ENCODE measurements around the gene CHRNE. TPM values are rescaled to one million over a fixed set of nuclear protein-coding genes. Genes with fewer than 3 reads are reported as not detected.
A peak's percentile ranks its signal among the peaks of the same experiment; 100 is the strongest.

The CHRNE gene
- polyA plus RNA-seq, 2 of the 4 experiments (the other 2 are of a cell fraction), result 0.10 to 0.13 TPM

GRCh38 chr17:4932756-4933155 is 29.9 kb upstream of the CHRNE start:
- no peak overlapping the region for H3K4me3 ChIP-seq
- ATAC-seq (peak in 1 of 2 experiments; percentile 7; a peak in 1 of 6 replicates), FAIRE-seq (no peak), DNase-seq (ENCODE audit: low read depth in 1 of 2, low spot score in 1 of 2) (no peak)
- ChIA-PET CTCF (interaction anchor here (0.8 to 2.0 kb wide), 4 partner anchors 9 to 129 kb away, joined by 3 to 7 read pairs (median 3); no protein-coding TSS in a partner anchor), POLR2A (interaction anchor here (0.9 kb wide), 1 partner anchor 35 kb away, joined by 3 read pairs; the partner anchor contains the start of gene SPAG7)
- WGBS (ENCODE audit: missing lambda C conversion rate), result 95% methylated on average over 12 of the region's 12 CpGs
- no peak overlapping the region for H3K27ac ChIP-seq
- no peaks in the 10 kb centered on the region for H3K9me3 ChIP-seq
- TF ChIP-seq NR3C1 (IDR thresholded peaks at IDR 0.05) (no peak), GATA3 (IDR thresholded peaks at IDR 0.05; ENCODE audit: borderline replicate concordance) (no peak), RNF2 (IDR thresholded peaks at IDR 0.05; ENCODE audit: borderline replicate concordance, low read depth) (no peak), RFX5 (IDR thresholded peaks at IDR 0.05) (no peak), HOXB5 (CRISPR knock-in tag; IDR thresholded peaks at IDR 0.05) (no peak), ZFP36 (IDR thresholded peaks at IDR 0.05; ENCODE audit: borderline replicate concordance, partially characterized antibody) (no peak), EHF (CRISPR knock-in tag; IDR thresholded peaks at IDR 0.05) (no peak), EP300 (IDR thresholded peaks at IDR 0.05) (no peak), MAFK (IDR thresholded peaks at IDR 0.05; ENCODE audit: partially characterized antibody) (no peak), ESRRA (IDR thresholded peaks at IDR 0.05; ENCODE audit: borderline replicate concordance, low read length) (no peak), FOSL2 (IDR thresholded peaks at IDR 0.05) (no peak), FOSL2 (CRISPR knock-in tag; IDR thresholded peaks at IDR 0.05) (no peak), PBX3 (IDR thresholded peaks at IDR 0.05) (no peak), SREBF2 (IDR thresholded peaks at IDR 0.05) (no peak), KDM5A (IDR thresholded peaks at IDR 0.05) (no peak)
- TF ChIP-seq, protein P1, sequence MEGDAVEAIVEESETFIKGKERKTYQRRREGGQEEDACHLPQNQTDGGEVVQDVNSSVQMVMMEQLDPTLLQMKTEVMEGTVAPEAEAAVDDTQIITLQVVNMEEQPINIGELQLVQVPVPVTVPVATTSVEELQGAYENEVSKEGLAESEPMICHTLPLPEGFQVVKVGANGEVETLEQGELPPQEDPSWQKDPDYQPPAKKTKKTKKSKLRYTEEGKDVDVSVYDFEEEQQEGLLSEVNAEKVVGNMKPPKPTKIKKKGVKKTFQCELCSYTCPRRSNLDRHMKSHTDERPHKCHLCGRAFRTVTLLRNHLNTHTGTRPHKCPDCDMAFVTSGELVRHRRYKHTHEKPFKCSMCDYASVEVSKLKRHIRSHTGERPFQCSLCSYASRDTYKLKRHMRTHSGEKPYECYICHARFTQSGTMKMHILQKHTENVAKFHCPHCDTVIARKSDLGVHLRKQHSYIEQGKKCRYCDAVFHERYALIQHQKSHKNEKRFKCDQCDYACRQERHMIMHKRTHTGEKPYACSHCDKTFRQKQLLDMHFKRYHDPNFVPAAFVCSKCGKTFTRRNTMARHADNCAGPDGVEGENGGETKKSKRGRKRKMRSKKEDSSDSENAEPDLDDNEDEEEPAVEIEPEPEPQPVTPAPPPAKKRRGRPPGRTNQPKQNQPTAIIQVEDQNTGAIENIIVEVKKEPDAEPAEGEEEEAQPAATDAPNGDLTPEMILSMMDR (IDR thresholded peaks at IDR 0.05), result no peak
- no peaks in the 10 kb centered on the region for H3K4me1 ChIP-seq
- no peak overlapping the region for H3K4me2 ChIP-seq

DNA sequence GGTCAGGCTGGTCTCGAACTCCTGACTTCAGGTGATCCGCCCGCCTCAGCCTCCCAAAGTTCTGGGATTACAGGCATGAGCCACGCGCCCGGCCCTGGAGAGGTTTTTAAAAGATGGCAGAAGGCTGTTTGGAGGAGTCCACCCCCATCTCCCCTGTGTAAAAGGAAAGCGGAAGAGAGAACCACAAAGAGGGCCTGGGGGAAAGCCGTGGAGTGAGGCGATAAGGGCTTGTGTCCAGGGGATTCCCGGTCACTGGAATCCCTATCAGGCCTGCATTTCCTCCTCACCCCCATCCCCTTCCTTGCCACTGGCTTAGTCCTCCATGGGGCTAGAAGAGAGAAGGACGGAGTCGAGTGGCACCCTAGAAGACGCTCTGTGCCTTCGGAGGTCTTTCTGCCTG is 29.1 kb upstream of the CHRNE start, which contains the start of gene GP1BA:
TSS of gene GP1BA (plus strand) at position 315 of the 400 bp plus-strand sequence. CDS start 328 bp downstream, outside the sequence.
- CTCF ChIA-PET, result interaction anchor here (1.0 to 2.0 kb wide), 3 partner anchors 8 to 130 kb away, joined by 3 to 7 read pairs (median 3); no protein-coding TSS in a partner anchor
- Histone ChIP-seq H3K9me3 (no peaks in the 10 kb centered on the region), H3K4me3 (no peak within 1 kb of the TSS), H3K4me1 (no peaks in the 10 kb centered on the region), H3K4me2 (no peak within 1 kb of the TSS), H3K27ac (no peak within 1 kb of the TSS)
- TF ChIP-seq, protein P2, sequence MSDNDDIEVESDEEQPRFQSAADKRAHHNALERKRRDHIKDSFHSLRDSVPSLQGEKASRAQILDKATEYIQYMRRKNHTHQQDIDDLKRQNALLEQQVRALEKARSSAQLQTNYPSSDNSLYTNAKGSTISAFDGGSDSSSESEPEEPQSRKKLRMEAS (IDR thresholded peaks at IDR 0.05), result no peak
- TF ChIP-seq, protein P3, sequence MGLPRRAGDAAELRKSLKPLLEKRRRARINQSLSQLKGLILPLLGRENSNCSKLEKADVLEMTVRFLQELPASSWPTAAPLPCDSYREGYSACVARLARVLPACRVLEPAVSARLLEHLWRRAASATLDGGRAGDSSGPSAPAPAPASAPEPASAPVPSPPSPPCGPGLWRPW (IDR thresholded peaks at IDR 0.05), result no peak
- no peak for TF ChIP-seq RCOR1 (IDR thresholded peaks at IDR 0.05; ENCODE audit: low read depth, low read length)
- TF ChIP-seq HOXB5 (CRISPR knock-in tag; IDR thresholded peaks at IDR 0.05), result no peak
- TF ChIP-seq NPAS2 (CRISPR knock-in tag; IDR thresholded peaks at IDR 0.05; ENCODE audit: borderline replicate concordance), result no peak
- no peak for TF ChIP-seq ZC3H11A (IDR thresholded peaks at IDR 0.05)
- TF ChIP-seq RFX5 (IDR thresholded peaks at IDR 0.05), result no peak
- no peak for TF ChIP-seq SMC3 (IDR thresholded peaks at IDR 0.05)
- TF ChIP-seq POLR2AphosphoS2 (conservative IDR thresholded peaks at IDR 0.05; ENCODE audit: low read length), result no peak
- no peak for TF ChIP-seq NFE2L2 (conservative IDR thresholded peaks at IDR 0.05; ENCODE audit: low read length)
- no peak for TF ChIP-seq FOXS1 (CRISPR knock-in tag; IDR thresholded peaks at IDR 0.05)
- no peak for TF ChIP-seq ZSCAN20 (CRISPR knock-in tag; IDR thresholded peaks at IDR 0.05)
- TF ChIP-seq REST (IDR thresholded peaks at IDR 0.05), result no peak
- TF ChIP-seq PHF8 (IDR thresholded peaks at IDR 0.05; ENCODE audit: borderline replicate concordance, low read depth), result no peak
- no peak for TF ChIP-seq ESRRA (IDR thresholded peaks at IDR 0.05; ENCODE audit: borderline replicate concordance, low read length)
- TF ChIP-seq, protein P4, sequence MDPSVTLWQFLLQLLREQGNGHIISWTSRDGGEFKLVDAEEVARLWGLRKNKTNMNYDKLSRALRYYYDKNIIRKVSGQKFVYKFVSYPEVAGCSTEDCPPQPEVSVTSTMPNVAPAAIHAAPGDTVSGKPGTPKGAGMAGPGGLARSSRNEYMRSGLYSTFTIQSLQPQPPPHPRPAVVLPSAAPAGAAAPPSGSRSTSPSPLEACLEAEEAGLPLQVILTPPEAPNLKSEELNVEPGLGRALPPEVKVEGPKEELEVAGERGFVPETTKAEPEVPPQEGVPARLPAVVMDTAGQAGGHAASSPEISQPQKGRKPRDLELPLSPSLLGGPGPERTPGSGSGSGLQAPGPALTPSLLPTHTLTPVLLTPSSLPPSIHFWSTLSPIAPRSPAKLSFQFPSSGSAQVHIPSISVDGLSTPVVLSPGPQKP (IDR thresholded peaks at IDR 0.05; ENCODE audit: low read depth, low read length), result no peak
- no peak for TF ChIP-seq HOXA7 (CRISPR knock-in tag; IDR thresholded peaks at IDR 0.05)
- no peak for ATAC-seq
- POLR2A ChIA-PET, result interaction anchor here (1.4 kb wide), 1 partner anchor 8 kb away, joined by 4 read pairs; the partner anchor contains the start of genes RNF167 and SLC25A11
- WGBS (ENCODE audit: missing lambda C conversion rate), result 94% methylated on average over 14 of the region's 14 CpGs
- no peak for DNase-seq (ENCODE audit: low read depth in 1 of 2, low spot score in 1 of 2)
- FAIRE-seq, result no peak
